GM20000 (cell line): ENCODE results near the gene NINL.

Experiments
- DNase-seq: peaks from one replicate; pipeline ENCODE4 v3.0.0; 2012; ENCODE audit warnings: low spot score
- CTCF ChIP-seq: IDR thresholded peaks from 2 replicates; pipeline ENCODE4 v1.5.1; 2012; ENCODE audit warnings: mild to moderate bottlenecking, control low read depth; ENCODE audit errors: extremely low read depth, missing control alignments

Gene NINL

GRCh38 chr20:25533920-25534700 lies 51.2 kb downstream of the NINL start:
- no peak for TF ChIP-seq CTCF
- no peak for DNase-seq

DNA sequence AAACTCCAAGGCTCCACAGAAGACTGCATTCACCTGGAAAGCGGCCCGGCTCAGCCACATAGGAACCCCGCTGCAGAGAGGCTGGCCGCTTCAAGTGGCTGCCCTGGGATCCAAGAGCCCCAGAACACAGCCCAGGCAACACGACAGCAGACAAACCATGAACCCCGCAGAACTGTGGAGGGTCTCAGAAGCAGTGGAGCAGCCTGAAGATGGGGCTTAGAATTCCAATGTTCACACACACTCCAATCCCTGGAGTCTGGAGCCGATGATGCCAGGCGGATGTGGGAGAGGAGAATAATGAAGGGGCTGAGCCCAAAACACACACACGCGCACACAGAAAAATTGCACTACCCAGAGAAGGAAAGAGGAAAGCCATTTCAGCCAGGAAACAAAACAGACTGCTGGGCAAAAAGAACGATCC lies 52.4 kb downstream of the NINL start:
- no peak for TF ChIP-seq CTCF
- DNase-seq: no peak

DNA sequence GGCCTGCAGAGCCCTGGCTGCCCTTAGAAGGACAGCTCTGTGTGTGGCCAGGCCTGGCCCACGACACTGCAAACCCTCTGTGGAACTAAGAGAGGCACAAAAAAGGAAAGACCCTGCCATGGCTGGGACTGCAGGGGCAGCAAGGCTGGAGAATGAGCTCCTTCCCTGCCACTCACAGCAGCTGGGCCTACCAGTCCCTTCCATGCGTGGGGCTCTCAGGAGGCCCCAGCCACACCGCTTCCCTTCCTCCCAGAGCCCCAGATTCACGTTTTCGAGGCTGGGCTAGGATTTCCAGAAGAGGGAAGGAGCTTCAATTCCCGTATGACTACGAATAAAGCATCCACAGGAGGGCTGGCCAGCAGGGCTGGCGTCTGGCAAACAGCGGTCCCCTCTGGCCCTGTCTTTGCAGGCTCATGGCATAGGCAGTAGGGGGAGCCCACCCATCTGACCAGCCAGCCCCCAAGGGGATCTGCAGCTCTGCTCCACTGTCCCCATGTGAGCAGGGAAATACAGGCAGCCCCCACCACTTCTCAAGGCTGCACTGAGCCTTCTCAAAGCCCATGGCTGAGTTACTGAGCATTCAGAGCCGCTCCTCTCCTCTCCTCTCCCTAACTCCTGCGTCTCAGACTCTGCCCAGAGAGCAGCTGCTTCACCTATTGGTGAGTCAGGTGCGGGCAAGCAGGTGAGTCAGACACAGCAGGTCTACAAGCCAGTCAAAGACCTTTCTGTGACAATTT lies 53.1 kb downstream of the NINL start:
- DNase-seq: no peak
- no peak for TF ChIP-seq CTCF

GRCh38 chr20:25529295-25529951 lies 55.9 kb downstream of the NINL start:
- TF ChIP-seq CTCF: no peak
- no peak for DNase-seq

- DNase-seq: no peak
- no peak for TF ChIP-seq CTCF
These were observed 57.4 kb downstream of the NINL start for GRCh38 chr20:25527949-25528348.

DNA sequence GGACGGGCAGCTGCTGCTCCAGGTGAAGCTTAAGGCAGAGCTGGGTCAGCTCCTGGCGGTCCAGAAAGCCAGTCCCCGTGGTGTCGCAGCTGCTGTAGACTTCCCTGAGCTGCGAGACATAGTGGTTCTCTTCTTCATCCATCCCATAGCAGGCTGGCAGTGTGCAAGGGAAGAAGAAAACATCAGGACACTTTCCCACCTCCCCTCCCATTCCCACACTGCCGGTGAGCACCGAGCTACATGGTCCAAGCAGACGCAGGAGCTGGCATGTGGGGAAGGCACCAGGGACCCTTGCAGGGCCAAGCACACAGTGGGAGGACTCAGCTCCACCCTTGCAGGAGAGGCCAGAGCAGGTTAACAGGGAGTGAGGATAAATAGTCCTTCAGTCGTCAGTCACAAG lies 58.9 kb downstream of the NINL start:
- no peak for TF ChIP-seq CTCF
- DNase-seq: no peak

DNA sequence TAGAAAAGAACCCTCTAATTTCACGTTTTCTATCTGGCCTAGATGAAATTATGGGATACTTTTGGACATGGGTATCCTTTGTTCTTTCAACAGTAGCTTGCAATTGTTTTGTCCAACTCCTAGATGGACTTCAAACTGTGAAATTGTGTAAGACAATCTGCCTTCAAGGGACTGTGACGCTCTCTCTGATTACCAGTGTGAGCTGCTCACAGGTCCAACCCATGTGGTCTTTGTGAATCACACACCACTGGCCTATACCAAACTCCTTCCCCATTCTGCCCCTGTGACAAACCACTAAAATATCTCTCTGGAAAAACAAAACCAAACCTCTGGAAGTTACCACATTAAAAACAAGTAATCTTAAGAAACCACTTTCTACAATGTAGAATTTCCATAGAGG lies 59.5 kb downstream of the NINL start:
- no peak for TF ChIP-seq CTCF
- DNase-seq: no peak
